Hypothalamus (tissue), 51 donors: ENCODE results near the gene MZF1.

Experiments used
- DNase-seq, 51 donors: peaks; one replicate each; lab custom pipeline; 2025; lab: John Stamatoyannopoulos, UW

Gene MZF1

GRCh38 chr19:58570770-58571574 is 2.2 kb downstream of the MZF1 start:
- DNase-seq: no peak

- DNase-seq: no peak
Observed at GRCh38 chr19:58569943-58570670, 3.0 kb downstream of the MZF1 start.

- no peak for DNase-seq
Observed at GRCh38 chr19:58569191-58569942, 3.8 kb downstream of the MZF1 start.

- DNase-seq: no peak
Observed at GRCh38 chr19:58568453-58569130, 4.5 kb downstream of the MZF1 start.

GRCh38 chr19:58566989-58567388 is 6.1 kb downstream of the MZF1 start:
- no peak for DNase-seq

- no peak for DNase-seq
Observed at GRCh38 chr19:58563823-58564222, 9.3 kb downstream of the MZF1 start.

GRCh38 chr19:58563034-58563573 is 10.0 kb downstream of the MZF1 start:
- no peak for DNase-seq

GRCh38 chr19:58562122-58563033 is 10.8 kb downstream of the MZF1 start:
- no peak for DNase-seq

- no peak for DNase-seq
Observed at GRCh38 chr19:58561373-58562121, 11.6 kb downstream of the MZF1 start.

- no peak for DNase-seq
Observed at GRCh38 chr19:58560921-58561320, 12.2 kb downstream of the MZF1 start.

- DNase-seq: no peak
Observed at GRCh38 chr19:58560007-58560887, 12.9 kb downstream of the MZF1 start.

GRCh38 chr19:58559275-58560006 is 13.7 kb downstream of the MZF1 start:
- no peak for DNase-seq

- DNase-seq: no peak
Observed at GRCh38 chr19:58558623-58559274, 14.4 kb downstream of the MZF1 start.

GRCh38 chr19:58558066-58558622 is 15.0 kb downstream of the MZF1 start, which contains the start of gene UBE2M:
TSS of gene UBE2M (minus strand) at chr19:58558611. CDS start at chr19:58558381, 230 bp downstream.
- DNase-seq: no peak

- DNase-seq: no peak
Observed at GRCh38 chr19:58557221-58558065, 15.7 kb downstream of the MZF1 start.
